ES-I3 (cell line): ENCODE results near the gene LENG9.

Source experiments
- H3K36me3 ChIP-seq: 2 replicates; pipeline ENCODE4 v1.6.1; 2013; ENCODE audit warnings: mild to moderate bottlenecking, low read length, control low read depth, moderate library complexity; ENCODE audit not compliant: insufficient read depth
- H3K4me1 ChIP-seq: 2 replicates; pipeline ENCODE4 v1.6.1; 2013; ENCODE audit warnings: mild to moderate bottlenecking, control low read depth, low read length; ENCODE audit not compliant: insufficient read depth
- H3K9ac ChIP-seq: 2 replicates; pipeline ENCODE4 v1.6.1; 2013; ENCODE audit warnings: low read depth, mild to moderate bottlenecking, low read length, moderate library complexity
- H3K9me3 ChIP-seq: 2 replicates; pipeline ENCODE4 v1.6.1; 2013; ENCODE audit warnings: mild to moderate bottlenecking, low read length, moderate library complexity; ENCODE audit not compliant: control insufficient read depth, insufficient read depth

Gene LENG9

DNA sequence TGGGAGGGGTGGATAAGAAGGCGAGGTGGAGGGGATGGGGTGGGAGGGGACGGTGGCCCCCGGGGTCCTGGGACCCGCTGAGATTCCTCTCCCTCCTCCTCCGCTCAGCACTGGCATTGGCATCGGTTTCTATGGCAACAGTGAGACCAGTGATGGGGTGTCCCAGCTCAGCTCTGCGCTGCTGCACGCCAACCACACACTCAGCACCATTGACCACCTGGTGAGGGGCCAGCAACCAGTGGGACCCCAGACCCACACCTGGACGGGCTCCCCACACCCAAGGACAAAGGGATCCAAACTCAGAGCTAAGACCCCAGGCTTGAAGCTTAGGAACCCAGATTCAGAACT is 42.4 kb downstream of the LENG9 start:
- H3K36me3 ChIP-seq, result no peaks in the 10 kb centered on the region
- peaks cover 22% of the 10 kb centered on the region for H3K4me1 ChIP-seq
- H3K9me3 ChIP-seq, result no peaks in the 10 kb centered on the region
- peak overlapping the region; percentile 52; the same call in 1 of the 2 replicates for H3K9ac ChIP-seq

DNA sequence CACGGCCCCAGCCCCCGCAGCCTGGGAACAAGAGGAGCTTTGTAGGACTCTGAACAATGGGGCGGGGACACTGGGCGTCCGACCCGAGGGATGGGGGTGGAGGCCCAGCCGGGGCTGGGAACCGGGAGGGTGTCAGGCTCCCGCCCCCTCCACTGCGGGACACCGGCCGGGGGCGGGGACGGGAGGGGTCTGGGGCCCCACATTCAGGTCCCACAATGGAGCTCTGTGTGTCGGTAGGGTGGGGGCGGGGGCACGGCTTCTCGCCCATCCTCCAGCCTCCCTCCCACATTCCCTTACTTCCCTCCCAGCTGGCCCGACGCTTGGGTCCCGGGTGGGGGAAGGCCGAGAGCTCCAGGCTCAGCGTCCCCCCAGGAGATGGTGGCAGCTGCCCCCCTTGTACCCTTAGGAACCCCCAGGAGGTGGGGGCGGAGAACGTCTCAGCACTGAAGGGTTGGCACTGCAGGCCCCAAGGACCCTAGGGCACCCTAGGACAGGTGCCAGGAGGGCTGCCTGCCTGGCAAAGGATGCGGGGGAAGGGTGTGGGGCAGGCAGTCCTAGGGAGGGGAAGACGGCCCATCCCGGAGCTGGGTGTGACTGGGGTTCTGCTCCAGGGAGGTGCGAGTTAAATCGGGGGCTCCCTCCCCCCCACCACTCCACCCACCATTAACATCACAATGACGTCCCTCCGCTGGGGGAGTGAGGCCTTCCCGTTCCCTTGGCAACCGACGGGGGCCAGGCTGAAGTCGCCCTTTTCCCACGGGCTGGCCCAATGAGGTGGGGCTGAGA is 43.0 kb downstream of the LENG9 start:
- peak overlapping the region; percentile 52 for H3K9ac ChIP-seq
- H3K4me1 ChIP-seq, result peaks cover 22% of the 10 kb centered on the region

DNA sequence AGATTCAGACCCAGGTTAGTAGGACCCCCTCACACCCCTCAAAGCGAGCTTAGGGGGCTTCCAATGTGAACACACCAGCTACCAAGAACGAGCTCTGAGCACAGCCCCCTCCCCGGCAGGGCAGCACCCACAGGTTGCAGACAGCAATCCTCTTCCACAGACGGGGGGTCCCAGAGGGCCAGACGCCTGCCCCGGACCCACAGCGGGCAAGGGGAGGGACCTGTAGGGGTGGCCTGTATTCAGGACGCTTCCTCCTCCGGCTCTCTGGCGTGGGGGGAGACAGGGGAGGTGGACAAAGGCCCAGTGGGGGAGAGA is 43.6 kb downstream of the LENG9 start:
- peak overlapping the region; percentile 52 for H3K9ac ChIP-seq
- no peaks in the 10 kb centered on the region for H3K36me3 ChIP-seq
- H3K4me1 ChIP-seq, result peaks cover 22% of the 10 kb centered on the region
- no peaks in the 10 kb centered on the region for H3K9me3 ChIP-seq

More for the DNA sequence above, 43.0 kb downstream of the LENG9 start:
- no peaks in the 10 kb centered on the region for H3K36me3 ChIP-seq
- no peaks in the 10 kb centered on the region for H3K9me3 ChIP-seq

GRCh38 chr19:54418930-54419800 is 44.4 kb downstream of the LENG9 start:
- Histone ChIP-seq H3K4me1 (peaks cover 22% of the 10 kb centered on the region), H3K36me3 (no peaks in the 10 kb centered on the region), H3K9me3 (no peaks in the 10 kb centered on the region), H3K9ac (no peak overlapping the region)

DNA sequence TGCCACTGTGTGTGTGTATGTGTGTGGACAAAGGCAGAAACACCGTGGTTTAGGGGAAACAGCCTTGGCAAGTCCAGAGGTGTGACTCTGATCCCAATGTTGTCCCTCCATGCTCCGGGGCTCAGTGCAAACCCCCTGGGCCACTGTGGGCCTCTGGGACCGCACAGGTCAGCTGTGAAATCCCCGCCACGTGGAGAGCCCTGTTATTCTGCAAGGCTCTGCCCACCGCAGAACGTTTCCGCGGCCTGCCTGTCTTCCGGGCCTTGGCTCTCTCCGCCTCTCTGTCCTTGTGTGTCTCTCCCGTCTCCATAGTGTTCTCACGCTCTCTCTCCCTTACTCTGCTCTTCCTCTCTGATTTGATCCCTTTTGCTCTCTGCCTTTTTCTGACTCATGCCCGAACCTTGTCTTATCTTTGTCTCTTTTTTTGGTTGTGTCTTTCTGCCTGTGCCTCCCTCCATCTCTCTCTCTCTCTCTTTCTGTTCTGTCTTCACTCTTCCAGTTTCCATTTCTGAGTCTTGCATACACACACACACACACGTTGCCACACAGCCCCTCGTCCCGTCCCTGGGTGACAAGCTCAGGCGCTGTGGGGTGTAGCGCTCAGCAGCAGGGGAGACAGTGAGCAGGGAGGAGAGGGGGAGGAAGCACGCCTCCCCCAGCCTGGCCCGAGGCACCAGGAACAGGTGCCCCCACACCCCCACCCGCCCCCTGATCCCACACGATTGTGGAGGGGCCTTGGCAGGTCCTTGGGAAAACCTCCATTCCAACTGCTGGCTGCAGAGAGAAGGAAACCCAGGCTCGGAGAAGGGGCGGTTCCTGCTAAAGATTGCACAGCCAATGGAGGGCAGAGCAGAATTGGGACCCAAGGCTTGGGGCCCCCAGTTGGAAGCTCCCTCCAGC is 45.3 kb downstream of the LENG9 start:
- H3K9me3 ChIP-seq, result no peaks in the 10 kb centered on the region
- no peaks in the 10 kb centered on the region for H3K36me3 ChIP-seq
- no peak overlapping the region for H3K9ac ChIP-seq
- peaks cover 22% of the 10 kb centered on the region for H3K4me1 ChIP-seq

GRCh38 chr19:54416695-54417491 is 46.7 kb downstream of the LENG9 start:
- Histone ChIP-seq H3K9me3 (no peaks in the 10 kb centered on the region), H3K9ac (peak overlapping the region; percentile 46; the same call in 1 of the 2 replicates), H3K36me3 (no peaks in the 10 kb centered on the region), H3K4me1 (peaks cover 19% of the 10 kb centered on the region)

DNA sequence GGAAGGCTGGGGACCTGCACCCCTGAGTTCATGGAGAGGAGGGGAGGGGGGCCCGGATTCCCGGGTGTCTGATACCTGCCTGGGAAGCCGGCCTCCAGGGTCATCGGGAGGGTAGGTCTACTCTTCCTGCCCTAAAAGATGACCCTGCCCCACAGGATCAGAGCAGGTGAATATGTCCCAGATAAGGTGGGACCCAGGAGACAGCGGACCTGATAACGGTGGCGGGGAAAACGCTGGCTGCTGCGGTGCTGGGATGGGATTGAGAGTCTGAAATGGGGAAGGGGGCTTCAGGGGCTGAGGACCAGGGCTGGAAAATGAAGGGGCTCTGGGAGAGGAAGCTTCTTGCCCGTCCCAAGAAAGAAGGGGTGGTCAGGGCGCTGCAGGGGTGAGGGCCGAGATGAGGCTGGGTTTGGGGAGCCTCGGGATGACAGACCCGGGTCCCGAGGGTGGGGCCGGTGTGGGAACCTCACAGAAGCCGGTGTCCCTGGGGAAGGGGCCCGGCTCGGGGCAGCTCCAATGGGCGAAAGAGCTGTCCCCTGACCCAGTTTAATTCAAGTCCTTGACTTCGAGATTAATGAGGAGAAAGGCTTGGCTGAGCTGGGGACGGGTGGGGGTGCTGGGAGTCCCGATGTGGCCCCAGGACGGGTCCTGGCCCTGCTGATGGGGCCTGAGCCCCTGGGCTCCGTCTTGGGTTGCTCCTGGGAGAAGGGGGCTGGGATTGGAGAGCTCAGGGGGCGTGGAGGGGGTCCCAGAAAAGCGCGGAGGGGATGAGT is 47.5 kb downstream of the LENG9 start:
- peak overlapping the region; percentile 46; the same call in 1 of the 2 replicates for H3K9ac ChIP-seq
- no peaks in the 10 kb centered on the region for H3K9me3 ChIP-seq
- peaks cover 12% of the 10 kb centered on the region; the same call in 1 of the 2 replicates for H3K4me1 ChIP-seq
- no peaks in the 10 kb centered on the region for H3K36me3 ChIP-seq

DNA sequence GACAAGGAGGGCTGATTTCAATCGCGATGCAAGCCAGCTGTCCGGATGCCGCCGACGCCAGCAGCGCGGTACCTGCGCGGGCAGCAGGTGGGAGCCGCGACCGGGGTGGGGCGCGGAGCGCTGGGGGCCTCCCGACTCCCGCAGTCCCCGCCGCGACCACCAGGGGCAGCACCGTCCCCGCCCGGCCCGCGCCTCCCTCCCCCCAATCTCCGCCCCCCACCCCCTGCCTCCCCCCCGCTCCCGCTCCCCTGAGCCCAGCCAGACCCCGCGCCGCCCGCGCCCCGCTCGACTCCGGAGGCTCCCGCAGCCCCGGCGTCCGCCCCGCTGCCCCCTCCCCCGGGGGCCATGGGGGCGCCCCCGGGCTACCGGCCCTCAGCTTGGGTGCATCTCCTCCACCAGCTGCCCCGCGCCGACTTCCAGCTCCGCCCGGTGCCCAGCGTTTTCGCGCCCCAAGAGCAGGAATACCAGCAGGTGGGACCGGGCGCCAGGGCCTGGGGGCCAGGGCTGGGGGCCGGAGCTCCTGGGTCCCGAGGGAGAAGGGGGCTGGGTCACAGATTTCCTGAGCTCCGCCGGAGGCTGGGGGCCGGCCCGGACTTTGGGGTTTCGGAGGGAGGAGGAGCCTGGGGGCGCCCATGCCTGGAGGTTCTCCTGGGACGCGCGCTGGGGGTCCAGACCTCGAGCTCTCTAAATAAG is 48.2 kb downstream of the LENG9 start, which contains the start of gene TTYH1:
Gene TTYH1 (plus strand): TSS at position 257 of the 693 bp plus-strand sequence. CDS start 89 bp downstream, at position 346.
- Histone ChIP-seq H3K9ac (peak within 1 kb of the TSS; percentile 46; the same call in 1 of the 2 replicates), H3K36me3 (no peaks in the 10 kb centered on the region), H3K9me3 (no peaks in the 10 kb centered on the region), H3K4me1 (peaks cover 12% of the 10 kb centered on the region; the same call in 1 of the 2 replicates)

GRCh38 chr19:54414156-54414555 is 49.4 kb downstream of the LENG9 start:
- no peaks in the 10 kb centered on the region for H3K36me3 ChIP-seq
- no peaks in the 10 kb centered on the region for H3K9me3 ChIP-seq
- H3K9ac ChIP-seq, result no peak overlapping the region
- H3K4me1 ChIP-seq, result peaks cover 12% of the 10 kb centered on the region; the same call in 1 of the 2 replicates

DNA sequence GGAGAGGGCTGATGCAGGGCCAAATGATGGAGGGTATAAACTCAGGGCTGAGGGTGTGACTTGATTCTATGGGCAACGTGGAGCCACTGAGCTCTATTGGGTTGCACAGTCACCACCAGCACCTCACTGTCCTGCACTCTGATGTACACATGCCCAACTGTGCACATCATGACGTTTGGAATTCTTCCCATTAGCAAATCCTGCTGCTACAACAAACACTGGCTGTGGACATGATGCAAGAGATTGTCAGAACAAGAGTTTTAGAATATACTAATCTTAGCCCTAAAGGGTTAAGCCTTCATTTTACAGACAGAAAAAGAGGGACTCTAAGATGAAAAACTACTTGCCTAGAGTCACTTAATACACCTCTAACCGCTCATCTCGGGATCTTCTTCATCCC is 50.7 kb downstream of the LENG9 start:
- peaks cover 2% of the 10 kb centered on the region; the same call in 1 of the 2 replicates for H3K4me1 ChIP-seq
- no peaks in the 10 kb centered on the region for H3K36me3 ChIP-seq
- no peak overlapping the region for H3K9ac ChIP-seq
- no peaks in the 10 kb centered on the region for H3K9me3 ChIP-seq
